Neural cell (in vitro differentiated cells): ENCODE measurements around the gene CTSE. TPM values are rescaled to one million over a fixed set of nuclear protein-coding genes. Genes with fewer than 3 reads are reported as not detected.

Experiments used
- H2AFZ ChIP-seq: fragments of 200-600, 300-800 bp; sonication (generic), shearing (Covaris generic); 2 replicates; pipeline ENCODE4 v1.6.0; 2014; ENCODE audit warnings: low read depth, mild to moderate bottlenecking, antibody characterized with exemption, low read length, moderate library complexity
- H3F3A ChIP-seq: fragments of 200-600 bp; shearing (Covaris generic); 2 replicates; pipeline ENCODE4 v1.6.1; 2016; ENCODE audit warnings: mild to moderate bottlenecking, moderate library complexity, mixed read lengths, antibody characterized with exemption, low read length; ENCODE audit not compliant: insufficient read depth, poor library complexity, severe bottlenecking
- H3K27ac ChIP-seq: fragments of 200-600, 300-800 bp; sonication (generic), shearing (Covaris generic); 2 replicates; pipeline ENCODE4 v1.5.1; 2014; ENCODE audit warnings: mild to moderate bottlenecking, low read length, moderate library complexity
- H3K27me3 ChIP-seq: fragments of 300-800, 200-600 bp; sonication (generic), shearing (Covaris generic); 2 replicates; pipeline ENCODE4 v1.6.0; 2014; ENCODE audit warnings: mild to moderate bottlenecking, low read depth, low read length, moderate library complexity; ENCODE audit not compliant: insufficient read depth
- H3K36me3 ChIP-seq: fragments of 300-800, 200-600 bp; sonication (generic), shearing (Covaris generic); 2 replicates; pipeline ENCODE4 v1.5.1; 2014; ENCODE audit warnings: mild to moderate bottlenecking, antibody characterized with exemption, low read length, moderate library complexity; ENCODE audit not compliant: insufficient read depth
- H3K4me2 ChIP-seq: fragments of 300-800, 200-600 bp; sonication (generic), shearing (Covaris generic); 2 replicates; pipeline ENCODE4 v1.6.0; 2014; ENCODE audit warnings: mild to moderate bottlenecking, low read length
- H3K4me3 ChIP-seq: fragments of 300-800, 200-600 bp; sonication (generic), shearing (Covaris generic); 2 replicates; pipeline ENCODE4 v1.5.1; 2014; ENCODE audit warnings: mild to moderate bottlenecking, low read length, moderate library complexity
- H3K79me2 ChIP-seq: fragments of 200-600 bp; shearing (Covaris generic); replicated peaks from 2 replicates; pipeline ENCODE4 v1.6.0; 2014; ENCODE audit warnings: mild to moderate bottlenecking, low read length, moderate library complexity; ENCODE audit not compliant: insufficient read depth
- H3K9ac ChIP-seq: fragments of 300-800, 200-600 bp; sonication (generic), shearing (Covaris generic); 2 replicates; pipeline ENCODE4 v1.6.1; 2016; ENCODE audit warnings: mild to moderate bottlenecking, low read length, mixed read lengths
- H3K9me2 ChIP-seq: fragments of 200-600 bp; shearing (Covaris generic); 2 replicates; pipeline ENCODE4 v1.6.1; 2016; ENCODE audit warnings: mild to moderate bottlenecking, low read length, mixed read lengths; ENCODE audit not compliant: insufficient read depth
- H3K9me3 ChIP-seq: fragments of 200-600, 300-800 bp; sonication (generic), shearing (Covaris generic); 2 replicates; pipeline ENCODE4 v1.6.1; 2016; ENCODE audit warnings: mild to moderate bottlenecking, mixed run types, low read length, moderate library complexity, mixed read lengths
- H4K20me1 ChIP-seq: fragments of 200-600 bp; shearing (Covaris generic); 2 replicates; pipeline ENCODE4 v1.6.1; 2016; ENCODE audit warnings: mild to moderate bottlenecking, mixed run types; ENCODE audit not compliant: insufficient read depth
- EP300 ChIP-seq: fragments of 450-650 bp; conservative IDR thresholded peaks from 2 replicates; pipeline ENCODE4 v1.6.1; 2014; ENCODE audit warnings: antibody characterized with exemption, mild to moderate bottlenecking, moderate library complexity; ENCODE audit not compliant: poor library complexity, severe bottlenecking
- EZH2 ChIP-seq: fragments of 200-600, 300-800 bp; shearing (Covaris generic), sonication (generic); IDR thresholded peaks from 2 replicates; pipeline ENCODE4 v1.6.1; 2014; ENCODE audit warnings: antibody characterized with exemption, low read length, borderline replicate concordance, mild to moderate bottlenecking; ENCODE audit not compliant: insufficient read depth, poor library complexity, severe bottlenecking
- MXI1 ChIP-seq: fragments of 450-650 bp; conservative IDR thresholded peaks from 2 replicates; pipeline ENCODE4 v1.6.1; 2014; ENCODE audit warnings: antibody characterized with exemption, mild to moderate bottlenecking; ENCODE audit not compliant: poor library complexity, severe bottlenecking
- POLR2AphosphoS5 ChIP-seq: IDR thresholded peaks from 2 replicates; pipeline ENCODE4 v1.6.1; 2012
- RAD21 ChIP-seq: fragments of 450-650 bp; conservative IDR thresholded peaks from 2 replicates; pipeline ENCODE4 v1.6.1; 2014; ENCODE audit warnings: antibody characterized with exemption, mild to moderate bottlenecking, moderate library complexity
- SMC3 ChIP-seq: fragments of 450-650 bp; conservative IDR thresholded peaks from 2 replicates; pipeline ENCODE4 v1.6.1; 2014; ENCODE audit warnings: antibody characterized with exemption, mild to moderate bottlenecking, moderate library complexity; ENCODE audit not compliant: poor library complexity
- TAF1 ChIP-seq: IDR thresholded peaks from 2 replicates; pipeline ENCODE4 v1.6.1; 2012; ENCODE audit warnings: low read depth
- polyA plus RNA-seq: library from polyadenylated mRNA; depleted of rRNA; stranded (reverse); fragments of >200 nt; gene quantifications from 2 replicates; pipeline ENCODE4 v1.2.3, GENCODE V29; 2014
- TF ChIP-seq, protein P1 (sequence below): fragments of 450-650 bp; IDR thresholded peaks from 2 replicates; pipeline ENCODE4 v1.5.1; 2014; ENCODE audit warnings: antibody characterized with exemption, mild to moderate bottlenecking, moderate library complexity; ENCODE audit not compliant: poor library complexity, severe bottlenecking
- TF ChIP-seq, protein P2 (sequence below): IDR thresholded peaks from 2 replicates; pipeline ENCODE4 v1.6.1; 2012; ENCODE audit warnings: borderline replicate concordance

Gene CTSE
- polyA plus RNA-seq, 1 donor from 2014 or later: not detected

DNA sequence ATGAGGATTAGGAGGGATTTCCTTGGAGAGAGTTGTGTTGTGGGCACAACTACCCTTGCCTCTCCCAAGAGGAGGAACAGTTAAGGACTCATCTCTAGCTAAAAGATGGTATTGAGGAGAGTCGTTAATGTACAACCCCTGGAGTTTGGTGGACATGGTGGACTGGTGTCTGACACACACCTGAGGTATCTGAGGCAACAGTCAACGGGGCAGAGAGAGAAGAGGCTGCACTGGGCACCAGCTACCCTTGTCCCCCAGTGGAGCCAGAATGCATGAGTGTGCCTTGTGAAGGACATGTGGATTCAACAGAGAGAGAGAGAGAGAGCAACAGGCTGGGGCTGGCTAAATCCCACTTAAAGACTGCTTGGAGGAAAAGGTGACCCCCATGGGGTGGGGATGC, 33.5 kb downstream of the CTSE start:
- Histone ChIP-seq H4K20me1 (no peaks in the 10 kb centered on the region), H3K4me2 (no peak overlapping the region), H2AFZ (no peak overlapping the region), H3F3A (no peaks in the 10 kb centered on the region), H3K9me3 (no peaks in the 10 kb centered on the region), H3K4me3 (no peak overlapping the region), H3K27me3 (no peaks in the 10 kb centered on the region), H3K36me3 (no peaks in the 10 kb centered on the region), H3K27ac (no peak overlapping the region), H3K79me2 (no peaks in the 10 kb centered on the region), H3K9me2 (no peaks in the 10 kb centered on the region), H3K9ac (no peak overlapping the region)
- TF ChIP-seq, protein P1, sequence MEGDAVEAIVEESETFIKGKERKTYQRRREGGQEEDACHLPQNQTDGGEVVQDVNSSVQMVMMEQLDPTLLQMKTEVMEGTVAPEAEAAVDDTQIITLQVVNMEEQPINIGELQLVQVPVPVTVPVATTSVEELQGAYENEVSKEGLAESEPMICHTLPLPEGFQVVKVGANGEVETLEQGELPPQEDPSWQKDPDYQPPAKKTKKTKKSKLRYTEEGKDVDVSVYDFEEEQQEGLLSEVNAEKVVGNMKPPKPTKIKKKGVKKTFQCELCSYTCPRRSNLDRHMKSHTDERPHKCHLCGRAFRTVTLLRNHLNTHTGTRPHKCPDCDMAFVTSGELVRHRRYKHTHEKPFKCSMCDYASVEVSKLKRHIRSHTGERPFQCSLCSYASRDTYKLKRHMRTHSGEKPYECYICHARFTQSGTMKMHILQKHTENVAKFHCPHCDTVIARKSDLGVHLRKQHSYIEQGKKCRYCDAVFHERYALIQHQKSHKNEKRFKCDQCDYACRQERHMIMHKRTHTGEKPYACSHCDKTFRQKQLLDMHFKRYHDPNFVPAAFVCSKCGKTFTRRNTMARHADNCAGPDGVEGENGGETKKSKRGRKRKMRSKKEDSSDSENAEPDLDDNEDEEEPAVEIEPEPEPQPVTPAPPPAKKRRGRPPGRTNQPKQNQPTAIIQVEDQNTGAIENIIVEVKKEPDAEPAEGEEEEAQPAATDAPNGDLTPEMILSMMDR: no peak
- TF ChIP-seq TAF1 (no peak), MXI1 (no peak), EZH2 (no peak), POLR2AphosphoS5 (no peak), SMC3 (no peak), RAD21 (no peak)
- TF ChIP-seq, protein P2, sequence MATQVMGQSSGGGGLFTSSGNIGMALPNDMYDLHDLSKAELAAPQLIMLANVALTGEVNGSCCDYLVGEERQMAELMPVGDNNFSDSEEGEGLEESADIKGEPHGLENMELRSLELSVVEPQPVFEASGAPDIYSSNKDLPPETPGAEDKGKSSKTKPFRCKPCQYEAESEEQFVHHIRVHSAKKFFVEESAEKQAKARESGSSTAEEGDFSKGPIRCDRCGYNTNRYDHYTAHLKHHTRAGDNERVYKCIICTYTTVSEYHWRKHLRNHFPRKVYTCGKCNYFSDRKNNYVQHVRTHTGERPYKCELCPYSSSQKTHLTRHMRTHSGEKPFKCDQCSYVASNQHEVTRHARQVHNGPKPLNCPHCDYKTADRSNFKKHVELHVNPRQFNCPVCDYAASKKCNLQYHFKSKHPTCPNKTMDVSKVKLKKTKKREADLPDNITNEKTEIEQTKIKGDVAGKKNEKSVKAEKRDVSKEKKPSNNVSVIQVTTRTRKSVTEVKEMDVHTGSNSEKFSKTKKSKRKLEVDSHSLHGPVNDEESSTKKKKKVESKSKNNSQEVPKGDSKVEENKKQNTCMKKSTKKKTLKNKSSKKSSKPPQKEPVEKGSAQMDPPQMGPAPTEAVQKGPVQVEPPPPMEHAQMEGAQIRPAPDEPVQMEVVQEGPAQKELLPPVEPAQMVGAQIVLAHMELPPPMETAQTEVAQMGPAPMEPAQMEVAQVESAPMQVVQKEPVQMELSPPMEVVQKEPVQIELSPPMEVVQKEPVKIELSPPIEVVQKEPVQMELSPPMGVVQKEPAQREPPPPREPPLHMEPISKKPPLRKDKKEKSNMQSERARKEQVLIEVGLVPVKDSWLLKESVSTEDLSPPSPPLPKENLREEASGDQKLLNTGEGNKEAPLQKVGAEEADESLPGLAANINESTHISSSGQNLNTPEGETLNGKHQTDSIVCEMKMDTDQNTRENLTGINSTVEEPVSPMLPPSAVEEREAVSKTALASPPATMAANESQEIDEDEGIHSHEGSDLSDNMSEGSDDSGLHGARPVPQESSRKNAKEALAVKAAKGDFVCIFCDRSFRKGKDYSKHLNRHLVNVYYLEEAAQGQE: no peak

DNA sequence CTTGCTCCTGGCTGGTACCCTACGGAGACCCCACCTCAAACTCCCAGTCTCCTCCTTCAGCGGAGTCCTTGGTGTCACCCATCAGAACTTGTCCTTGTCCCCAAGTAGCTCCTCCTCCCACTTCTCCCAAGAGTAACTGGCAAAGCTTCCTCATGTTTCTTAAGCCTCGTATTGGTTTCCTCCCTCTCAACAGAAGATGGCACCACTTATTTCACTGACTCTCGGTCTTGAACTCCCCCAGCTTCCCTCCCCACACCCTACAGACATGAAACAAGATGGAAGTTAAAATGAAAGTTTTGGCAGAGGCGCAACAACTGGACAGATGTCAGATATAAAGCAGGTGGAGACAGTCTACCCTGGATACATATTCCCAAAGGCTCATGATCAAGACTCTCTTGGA, 33.9 kb downstream of the CTSE start:
- H4K20me1 ChIP-seq: no peaks in the 10 kb centered on the region
- no peak overlapping the region for H3K27ac ChIP-seq
- no peak overlapping the region for H3K4me3 ChIP-seq
- no peak overlapping the region for H3K4me2 ChIP-seq
- no peak overlapping the region for H3K9ac ChIP-seq
- H2AFZ ChIP-seq: no peak overlapping the region
- H3K36me3 ChIP-seq: no peaks in the 10 kb centered on the region
- H3K79me2 ChIP-seq: no peaks in the 10 kb centered on the region
- no peaks in the 10 kb centered on the region for H3K9me2 ChIP-seq
- no peaks in the 10 kb centered on the region for H3K27me3 ChIP-seq
- H3F3A ChIP-seq: no peaks in the 10 kb centered on the region
- H3K9me3 ChIP-seq: no peaks in the 10 kb centered on the region
- no peak for TF ChIP-seq EZH2
- TF ChIP-seq MXI1: no peak
- no peak for TF ChIP-seq POLR2AphosphoS5
- TF ChIP-seq SMC3: no peak
- no peak for TF ChIP-seq EP300
- TF ChIP-seq TAF1: no peak
- TF ChIP-seq, protein P1: no peak
- TF ChIP-seq RAD21: no peak
- TF ChIP-seq, protein P2: no peak
